Stimulated activated CD8-positive, alpha-beta memory T cell treated with anti-CD3 and anti-CD28 coated beads, Interleukin-12 subunit alpha, Interleukin-12 subunit beta, amount 100 ng/mL, for 4 hours (primary cell): ENCODE results near the gene EBF4.

Experiments used
- DNase-seq: peaks from one replicate; pipeline ENCODE4 v3.0.0-alpha.2; 2020; ENCODE audit warnings: low read depth

EBF4 gene

DNA sequence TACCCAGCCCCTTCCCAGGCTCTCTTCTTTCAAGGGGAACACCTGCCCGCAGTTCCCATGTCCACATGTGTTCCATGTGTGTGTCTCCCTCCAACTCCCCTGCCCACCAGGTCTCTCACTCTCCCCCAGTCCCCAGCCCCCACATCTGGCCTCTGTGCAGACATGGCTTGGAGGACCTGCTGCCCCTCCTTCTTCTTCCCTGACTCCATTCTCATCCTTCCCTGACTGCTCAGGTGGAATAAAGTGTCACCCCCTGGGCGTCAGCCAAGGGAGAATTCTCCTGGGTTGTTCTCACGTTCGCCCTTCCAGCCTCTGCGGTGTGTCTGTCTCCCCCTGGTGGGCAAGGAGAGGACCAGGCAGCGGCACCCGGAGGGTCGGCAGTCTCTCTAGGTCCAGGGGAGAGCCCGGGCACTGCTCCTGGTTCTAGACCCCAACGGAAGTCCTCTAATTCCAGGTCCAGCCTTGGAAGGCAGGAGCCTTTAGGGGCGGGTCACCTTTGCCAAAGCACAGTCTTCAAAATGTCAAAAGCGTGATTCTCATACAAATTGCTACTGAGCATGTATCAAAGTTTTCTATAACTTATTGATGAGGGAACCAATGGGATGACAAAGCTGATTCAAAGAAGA, 50.5 kb downstream of the EBF4 start:
- peak; percentile 46 for DNase-seq

DNA sequence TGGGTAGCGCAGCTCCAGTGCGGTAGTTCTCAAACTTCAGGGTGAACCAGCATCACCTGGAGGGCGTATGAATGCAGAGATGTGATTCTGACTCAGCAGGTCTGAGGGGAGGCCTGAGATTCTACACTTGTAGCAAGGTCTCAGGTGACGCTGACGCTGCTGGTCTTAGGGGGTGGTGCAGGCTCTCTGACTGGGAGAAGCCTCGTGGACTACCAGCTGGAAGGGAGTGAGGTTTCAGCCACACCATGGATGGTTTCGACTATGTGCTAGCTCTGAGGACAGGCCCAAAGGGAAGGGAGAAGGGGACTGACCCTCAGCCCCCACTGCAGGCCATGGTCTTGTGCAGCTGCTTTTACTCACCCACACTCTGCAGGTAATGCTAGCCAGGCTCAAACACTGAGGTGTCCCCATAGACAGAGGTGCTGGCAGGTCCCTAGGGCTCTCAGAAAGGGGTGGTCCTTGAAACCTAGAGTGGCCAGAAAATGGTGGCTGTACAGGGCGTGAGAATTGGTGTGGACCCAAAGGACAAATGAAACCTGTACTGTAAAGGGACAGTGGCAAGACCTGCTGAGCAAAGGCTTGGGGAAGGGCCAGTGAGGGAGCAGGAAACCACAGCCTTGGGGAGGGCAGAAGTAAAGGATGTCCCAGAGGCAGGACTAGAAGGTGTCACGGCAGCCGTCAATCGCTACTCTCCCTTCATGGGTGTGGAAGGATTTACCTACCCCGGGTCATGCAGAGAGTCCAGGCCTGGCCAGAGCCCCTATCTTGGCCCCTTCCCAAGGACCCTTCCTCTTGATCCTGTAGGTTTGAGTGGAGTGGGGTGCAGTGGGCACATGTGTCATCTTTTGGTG, 52.7 kb downstream of the EBF4 start:
- DNase-seq: no peak

DNA sequence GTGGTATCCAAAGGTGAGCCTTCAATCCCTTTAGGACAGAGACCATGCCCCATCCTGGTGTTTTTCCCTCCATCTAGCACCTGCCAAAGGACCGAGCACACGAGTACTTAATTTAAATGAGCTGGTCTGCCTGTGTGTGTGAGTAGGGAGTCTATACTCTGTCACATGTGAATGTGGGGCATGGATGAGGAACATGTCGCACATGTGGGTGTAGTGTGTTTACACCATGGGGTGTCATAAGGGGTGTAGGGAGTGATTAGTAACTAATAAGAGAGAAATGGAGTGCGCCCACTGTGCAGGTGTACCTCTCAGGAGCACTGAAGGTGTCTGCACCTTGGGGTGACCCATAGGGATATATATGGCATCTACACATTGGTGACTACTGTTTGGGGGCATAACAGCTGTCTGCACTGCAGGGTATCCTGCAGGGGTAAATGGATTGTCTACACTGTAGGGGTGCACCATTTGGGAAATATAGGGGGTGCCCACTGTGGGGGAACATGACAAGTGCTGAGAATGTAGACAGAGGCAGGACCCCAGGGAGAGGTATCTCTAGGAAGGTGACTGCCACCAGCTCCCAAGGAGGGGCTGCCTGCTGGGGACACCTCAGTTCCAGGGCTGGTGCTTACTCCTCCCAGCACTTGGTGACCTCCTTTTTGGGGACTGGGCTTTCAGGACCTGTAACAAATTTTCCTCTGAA, 53.5 kb downstream of the EBF4 start:
- no peak for DNase-seq

DNA sequence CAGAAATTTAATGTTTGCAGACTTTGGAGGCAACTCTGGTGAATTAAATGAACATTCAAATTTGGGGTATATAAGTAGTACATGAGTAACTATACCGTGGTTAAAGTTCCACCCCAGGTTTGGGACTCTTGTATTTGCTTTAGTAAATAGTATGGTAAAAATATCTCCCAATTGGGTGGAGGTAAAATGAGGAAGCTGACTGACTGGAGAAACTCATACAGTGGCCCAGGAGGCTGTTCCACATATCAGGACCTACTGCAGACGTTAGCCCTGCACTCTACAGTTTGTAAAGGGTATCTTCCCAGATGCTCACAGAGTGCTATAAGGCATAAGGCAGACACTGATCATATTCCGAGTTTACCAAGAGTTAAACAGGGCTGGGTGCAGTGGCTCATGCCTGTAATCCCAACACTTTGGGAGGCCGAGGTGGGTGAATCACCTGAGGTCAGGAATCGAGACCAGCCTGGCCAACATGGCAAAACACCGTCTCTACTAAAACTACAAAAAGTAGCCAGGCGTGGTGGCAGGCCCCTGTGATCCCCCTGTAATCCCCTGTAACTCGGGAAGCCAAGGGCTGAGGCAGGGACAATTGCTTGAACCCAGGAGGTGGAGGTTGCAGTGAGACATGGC, 54.2 kb downstream of the EBF4 start:
- DNase-seq: no peak

DNA sequence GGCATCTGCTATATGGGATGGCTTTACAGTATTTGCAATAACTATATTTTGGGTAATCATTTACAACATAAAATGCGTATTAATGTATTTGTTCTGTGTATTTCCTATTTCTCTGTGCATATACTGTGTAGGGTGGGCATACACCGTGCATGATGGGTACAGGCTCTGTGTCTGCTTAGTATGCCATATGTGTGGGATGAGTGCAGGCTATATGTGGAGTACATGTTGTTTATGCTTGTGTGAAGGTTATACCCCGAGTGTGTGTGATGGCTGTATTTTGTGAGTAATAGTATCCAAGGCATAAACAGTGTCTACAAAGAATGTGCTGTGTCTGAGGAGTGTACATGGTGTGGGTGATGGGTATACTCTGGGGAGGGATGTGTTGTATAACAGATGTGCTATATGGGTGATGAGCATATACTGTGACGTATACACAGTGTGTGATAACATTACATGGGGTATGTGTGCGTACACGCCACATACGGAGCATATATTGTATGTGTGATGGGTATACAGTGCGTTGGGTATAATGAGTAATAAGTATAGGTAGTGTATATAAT, 55.2 kb downstream of the EBF4 start:
- no peak for DNase-seq

DNA sequence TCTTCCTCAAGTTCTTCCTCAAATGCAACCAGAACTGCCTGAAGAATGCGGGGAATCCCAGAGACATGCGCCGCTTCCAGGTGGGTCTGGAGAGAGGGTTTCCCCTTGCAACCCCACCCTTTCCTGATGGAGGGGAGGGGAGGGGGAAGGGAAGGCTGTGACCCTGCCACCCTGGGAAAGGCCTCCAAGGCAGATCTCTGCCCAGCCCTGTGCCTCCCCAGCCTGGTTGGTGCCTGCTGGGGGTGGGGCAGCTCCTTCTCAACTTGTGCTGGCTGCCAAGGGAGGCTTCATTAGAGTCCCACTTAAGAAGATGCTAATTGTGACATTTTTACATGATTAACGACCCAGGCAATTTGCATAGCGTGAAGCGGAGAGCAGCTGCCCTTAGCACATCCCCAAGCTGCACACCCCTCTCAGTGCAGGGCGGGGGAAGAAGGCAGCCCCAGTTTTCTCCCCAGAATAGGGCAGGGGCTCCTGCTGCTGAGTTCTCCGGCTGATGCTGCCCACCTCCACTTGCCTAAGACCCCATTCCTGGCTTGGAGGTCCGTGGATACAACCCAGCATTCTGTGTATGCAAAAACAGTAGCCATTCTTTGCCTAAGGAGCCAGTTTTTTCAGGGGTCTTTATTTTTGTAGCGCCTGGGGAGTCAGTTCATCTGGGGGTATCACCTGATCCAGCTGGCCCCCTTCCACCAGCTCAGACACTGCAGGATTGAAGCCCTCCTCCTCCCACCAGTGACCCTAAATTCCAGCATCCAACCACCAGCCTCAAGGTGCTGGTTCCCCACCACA, 56.2 kb downstream of the EBF4 start:
- no peak for DNase-seq

DNA sequence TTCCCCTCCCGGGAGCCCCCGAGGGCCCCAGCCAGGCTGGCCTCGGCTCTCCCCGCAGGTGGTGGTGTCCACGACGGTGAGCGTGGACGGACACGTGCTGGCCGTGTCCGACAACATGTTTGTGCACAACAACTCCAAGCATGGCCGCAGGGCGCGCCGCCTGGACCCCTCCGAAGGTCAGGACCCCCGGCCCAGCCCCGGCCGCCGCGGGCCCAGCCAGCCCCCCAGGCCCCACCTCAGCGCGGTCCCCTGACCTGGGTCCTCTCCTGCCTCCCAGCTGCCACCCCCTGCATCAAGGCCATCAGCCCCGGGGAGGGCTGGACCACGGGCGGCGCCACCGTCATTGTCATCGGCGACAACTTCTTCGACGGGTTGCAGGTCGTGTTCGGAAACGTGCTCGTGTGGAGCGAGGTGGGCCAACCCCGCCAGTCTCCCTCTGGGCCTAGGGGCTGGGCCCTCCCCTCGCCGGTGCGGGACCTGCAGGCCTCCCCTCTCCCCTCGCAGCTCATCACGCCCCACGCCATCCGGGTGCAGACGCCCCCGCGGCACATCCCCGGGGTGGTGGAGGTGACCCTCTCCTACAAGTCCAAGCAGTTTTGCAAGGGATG, 56.9 kb downstream of the EBF4 start:
- DNase-seq: no peak

DNA sequence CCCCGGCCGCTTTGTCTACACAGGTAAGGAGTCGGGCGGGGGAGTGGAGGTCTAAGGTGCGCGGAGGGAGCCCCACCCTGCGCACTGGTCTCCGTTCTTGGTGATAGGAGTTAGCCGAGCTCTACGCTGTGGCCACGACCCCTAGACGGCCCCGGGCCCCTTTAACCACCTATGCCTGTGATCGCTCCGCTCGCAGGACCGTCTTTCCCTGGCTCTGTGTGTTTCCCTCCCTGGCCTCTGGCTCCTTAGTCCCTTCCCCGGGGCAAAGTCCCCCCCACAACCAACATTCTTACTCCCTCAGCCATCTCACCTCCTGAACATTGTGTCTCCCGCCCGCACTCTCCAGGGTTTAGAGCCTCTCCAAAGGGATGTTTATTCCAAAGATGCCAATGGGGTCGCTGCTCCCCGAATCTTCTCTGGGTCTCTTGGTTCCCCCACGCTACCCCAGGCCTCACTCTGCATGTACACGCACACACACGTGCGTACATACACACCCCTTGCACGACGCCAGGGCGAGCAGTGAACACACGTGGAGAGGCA, 57.4 kb downstream of the EBF4 start:
- DNase-seq: no peak

DNA sequence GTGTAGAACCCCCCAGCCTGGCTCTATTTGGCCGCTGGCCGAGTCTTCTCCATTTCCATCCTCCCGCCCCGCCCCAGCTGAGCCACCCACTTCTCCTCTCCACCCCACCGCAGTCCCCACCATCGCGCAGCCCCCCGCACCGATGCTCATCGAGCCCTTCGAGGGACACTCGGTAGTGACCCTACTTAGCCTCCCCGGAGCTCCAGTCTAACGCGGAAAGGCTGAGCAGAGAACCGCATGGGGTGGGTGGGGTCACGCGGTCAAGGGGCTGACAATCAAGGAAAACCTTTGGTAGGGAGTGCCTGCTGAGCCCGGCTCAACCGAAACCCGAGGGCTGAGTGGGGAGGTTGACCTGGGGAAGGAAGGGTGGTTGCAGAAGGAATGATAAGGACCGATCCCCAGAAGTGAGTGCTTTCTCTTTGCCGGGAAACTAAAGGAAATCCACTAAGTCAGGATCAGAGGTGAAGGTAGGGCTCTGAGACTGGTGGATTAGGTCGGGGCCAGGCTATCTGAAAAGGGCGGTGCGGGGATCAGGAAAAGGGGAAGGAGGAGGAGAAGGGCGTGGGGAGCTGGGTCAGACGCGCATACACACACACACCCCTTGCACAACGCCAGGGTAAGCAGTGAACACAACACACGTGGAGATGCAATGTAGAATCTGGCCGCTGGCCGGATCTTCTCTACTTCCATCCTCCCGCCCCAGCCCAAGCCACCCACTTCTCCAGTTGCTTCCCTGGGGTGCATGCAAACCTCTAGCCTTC, 58.1 kb downstream of the EBF4 start:
- DNase-seq: no peak

DNA sequence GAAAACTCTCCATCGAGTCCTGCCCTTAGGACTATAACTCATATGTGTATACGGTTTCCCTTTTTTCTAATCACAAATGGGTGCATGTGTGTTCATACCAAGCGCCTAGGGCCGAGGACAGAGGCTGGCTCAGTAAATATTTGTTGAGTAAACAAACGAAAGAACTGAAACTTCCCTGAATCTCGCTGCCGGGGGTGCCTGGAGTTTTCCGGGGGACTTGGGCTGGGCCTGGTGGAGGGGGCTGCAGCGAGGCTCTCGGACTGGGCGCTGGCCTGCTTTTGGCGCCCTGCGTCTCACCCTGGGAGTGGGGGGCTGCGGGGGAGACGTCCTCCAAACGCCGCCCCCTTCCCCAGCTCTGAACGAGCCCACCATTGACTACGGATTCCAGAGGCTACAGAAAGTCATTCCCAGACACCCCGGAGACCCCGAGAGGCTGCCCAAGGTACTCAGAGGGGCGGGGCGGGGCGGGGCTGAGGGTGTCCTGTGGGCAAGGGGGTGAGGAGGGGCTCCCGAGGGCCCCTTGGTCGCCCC, 58.8 kb downstream of the EBF4 start:
- DNase-seq: no peak

DNA sequence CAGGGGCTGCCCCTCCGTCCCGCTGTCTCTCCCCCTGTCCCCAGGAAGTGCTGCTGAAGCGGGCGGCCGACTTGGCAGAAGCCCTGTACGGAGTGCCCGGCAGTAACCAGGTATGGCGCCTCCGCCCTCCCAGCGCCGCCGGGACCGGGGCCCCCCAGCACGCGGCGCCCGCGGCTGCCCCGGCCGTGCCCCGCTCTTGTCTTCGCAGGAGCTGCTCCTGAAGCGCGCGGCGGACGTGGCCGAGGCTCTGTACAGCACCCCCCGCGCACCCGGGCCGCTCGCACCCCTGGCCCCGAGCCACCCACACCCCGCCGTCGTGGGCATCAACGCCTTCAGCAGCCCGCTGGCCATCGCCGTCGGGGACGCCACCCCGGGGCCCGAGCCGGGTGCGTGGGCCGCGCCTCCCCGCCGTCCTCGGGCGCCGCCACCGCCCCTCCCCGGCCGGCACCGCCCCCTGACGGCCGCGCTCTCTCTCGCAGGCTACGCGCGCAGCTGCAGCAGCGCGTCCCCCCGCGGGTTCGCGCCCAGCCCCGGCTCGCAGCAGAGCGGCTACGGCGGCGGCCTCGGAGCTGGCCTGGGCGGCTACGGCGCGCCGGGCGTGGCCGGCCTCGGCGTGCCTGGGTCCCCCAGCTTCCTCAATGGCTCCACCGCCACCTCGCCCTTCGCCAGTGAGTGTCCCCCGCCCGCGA, 59.4 kb downstream of the EBF4 start:
- DNase-seq: peak; percentile 40

DNA sequence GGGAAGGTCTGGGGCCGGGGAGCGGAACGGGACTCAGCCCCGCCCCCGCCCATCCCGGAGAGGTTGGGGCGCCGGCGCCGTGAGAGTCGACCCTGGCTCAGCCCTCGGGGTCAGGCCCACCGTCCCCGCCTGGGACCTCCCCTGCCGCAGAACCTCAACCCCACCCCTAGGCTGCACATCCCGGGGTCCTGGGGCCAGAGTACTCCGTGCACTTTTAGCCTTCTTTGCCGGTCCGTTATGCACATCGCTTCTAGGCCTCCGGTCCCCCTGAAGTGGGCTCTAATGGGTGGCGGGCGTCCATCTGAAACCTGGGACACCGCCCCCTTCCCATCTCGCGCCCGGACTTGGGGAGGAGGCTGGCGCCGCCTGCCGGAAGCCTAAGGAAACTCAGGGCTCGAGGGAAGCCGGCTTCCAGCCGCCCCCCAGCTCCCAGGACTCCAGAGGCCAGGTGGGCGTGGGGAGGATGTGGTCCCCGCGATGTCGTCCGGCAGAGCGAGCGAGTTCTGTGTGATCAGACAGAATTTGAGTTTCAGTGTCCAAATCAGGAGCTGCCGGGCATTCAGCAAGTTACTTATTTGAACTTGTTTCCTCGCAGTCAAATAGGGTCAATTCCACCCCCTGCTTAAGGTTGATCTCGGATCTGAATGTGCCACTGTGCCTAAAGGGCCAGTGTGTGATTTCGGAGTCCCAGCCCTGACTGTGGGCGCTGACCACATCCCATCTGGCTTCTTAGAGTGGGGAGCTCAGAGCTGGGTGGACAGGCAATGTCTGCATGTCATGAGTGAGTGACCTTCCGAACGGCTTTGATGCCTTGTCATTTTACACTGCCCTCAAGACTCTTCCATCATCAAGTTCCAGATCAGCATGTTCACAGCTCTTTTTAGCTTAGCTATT, 60.2 kb downstream of the EBF4 start:
- DNase-seq: no peak

DNA sequence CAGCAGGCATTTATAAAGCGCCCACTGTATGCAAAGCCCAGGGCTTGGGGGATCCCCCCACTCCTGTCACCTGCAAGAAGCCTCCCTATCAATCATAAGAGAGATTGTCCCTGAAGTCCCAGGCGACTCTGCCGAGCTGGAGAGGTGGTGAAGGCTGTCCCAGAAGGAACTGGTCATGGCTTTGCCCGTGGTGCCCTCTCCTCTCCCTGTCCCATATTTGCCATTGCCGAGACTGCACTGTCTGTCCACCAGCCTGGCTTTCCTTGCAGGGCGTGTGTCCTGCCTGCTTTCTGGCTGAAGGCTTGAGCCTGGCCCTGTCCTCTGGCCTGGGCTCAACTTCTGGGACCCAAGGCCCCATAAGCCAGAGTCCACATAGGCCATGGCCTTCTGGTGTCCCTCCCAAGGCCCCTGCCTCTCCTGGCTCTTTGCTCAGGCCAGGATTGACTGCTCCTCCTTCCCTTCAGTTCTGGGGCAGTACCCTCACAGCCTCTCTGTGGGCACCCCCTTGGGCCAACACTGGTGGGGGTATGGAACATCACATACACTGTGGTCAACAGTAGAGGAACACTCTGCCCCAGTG, 61.0 kb downstream of the EBF4 start:
- no peak for DNase-seq

DNA sequence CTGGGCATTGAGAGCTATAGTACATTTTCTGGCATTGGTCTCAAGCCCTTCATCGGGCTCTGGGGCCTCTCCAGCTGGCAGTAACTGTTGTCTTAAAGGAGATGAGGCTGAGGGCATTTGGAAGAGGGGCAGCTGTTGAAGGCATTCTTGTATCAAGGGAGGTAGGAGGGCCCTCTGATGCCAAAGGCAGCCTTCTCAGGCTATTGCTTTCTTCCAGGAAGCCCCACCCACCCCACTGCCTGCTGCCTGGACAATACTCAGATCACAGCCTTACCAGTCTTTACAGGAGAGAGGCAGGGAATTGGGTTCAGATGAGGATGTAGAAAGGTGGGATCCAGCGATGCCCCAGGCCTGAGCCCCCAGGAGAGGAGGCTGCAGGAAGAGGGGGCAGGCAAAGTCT, 61.8 kb downstream of the EBF4 start:
- DNase-seq: no peak

DNA sequence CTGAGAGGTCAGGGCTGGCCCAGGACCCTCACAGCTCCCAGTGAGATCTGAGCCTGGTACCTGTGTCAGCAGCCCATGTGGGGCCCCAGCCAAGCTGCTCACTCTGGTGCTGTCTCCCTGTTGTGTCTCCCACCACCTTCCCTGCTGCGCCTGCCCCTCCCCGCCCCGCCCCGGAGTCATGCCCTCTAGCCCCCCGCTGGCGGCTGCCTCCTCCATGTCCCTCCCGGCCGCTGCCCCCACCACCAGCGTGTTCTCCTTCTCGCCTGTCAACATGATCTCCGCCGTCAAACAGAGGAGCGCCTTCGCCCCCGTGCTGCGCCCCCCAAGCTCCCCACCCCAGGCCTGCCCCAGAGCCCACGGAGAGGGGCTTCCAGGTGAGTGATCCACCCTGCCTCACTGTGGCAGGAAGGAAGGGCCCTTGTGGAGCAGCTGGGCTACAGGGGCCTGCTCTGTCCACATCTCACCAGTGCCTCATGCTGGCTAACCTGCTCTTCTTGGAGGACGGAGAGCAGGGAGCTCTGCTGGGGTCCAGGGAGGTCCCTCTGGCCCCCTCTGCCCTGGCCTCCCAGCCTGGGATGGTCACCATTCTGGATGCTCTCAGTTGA, 63.0 kb downstream of the EBF4 start:
- no peak for DNase-seq

DNA sequence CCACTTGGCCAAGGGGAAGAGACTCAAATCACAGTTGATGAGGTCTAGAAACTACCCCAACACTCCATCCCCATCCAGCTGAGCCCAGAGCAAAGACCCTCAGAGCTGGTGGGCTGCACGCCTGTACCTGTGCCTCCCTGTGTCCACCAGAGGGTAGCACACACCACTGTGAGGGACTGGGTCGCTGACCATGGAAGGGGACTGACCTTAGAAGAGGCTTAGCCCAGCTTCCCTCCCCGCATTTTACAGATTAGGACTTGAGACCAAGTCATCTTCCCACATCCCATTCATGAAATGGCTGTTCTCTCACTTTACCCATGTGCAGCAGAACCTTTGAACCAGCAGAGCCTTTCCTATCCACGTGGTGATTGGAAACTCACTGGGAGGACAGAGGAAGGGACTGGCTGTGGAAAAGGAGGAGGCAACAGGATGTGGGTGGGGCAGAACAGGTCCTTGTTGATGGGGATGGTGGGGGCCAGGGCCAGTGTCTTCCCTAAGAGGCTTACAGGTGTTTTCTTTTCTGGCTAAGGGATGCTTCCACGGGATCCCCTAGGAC, 63.6 kb downstream of the EBF4 start:
- no peak for DNase-seq

DNA sequence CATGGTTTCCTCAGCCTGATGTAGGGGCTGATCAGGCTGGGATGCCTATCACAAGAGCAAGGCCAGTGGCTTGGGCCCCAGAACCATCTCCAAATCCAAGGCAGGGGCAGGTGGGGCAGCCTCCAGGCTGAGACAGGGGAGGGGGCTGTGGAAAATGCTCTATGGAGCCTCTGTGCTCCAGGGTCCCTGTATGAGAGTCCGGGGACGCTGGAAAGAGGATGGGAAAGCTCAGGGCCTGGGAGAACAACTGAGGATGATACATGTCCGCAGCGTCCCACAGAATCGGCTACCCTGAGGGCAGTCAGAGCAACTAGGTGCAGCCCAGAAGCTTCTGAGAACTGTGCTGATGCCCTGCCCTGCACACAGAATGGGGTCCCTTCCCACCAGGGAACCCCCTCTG, 64.4 kb downstream of the EBF4 start:
- no peak for DNase-seq
